Inferior parietal cortex (tissue), 1 donor: ENCODE results near the gene MDH2.
"Not testable (repeated sequence)": the region's sequence is repeated elsewhere in the genome, so short reads cannot be mapped to it uniquely, and the experiment has no call there.

ENCODE experiments used
- DNase-seq: peaks from one replicate; pipeline ENCODE4 v3.0.0-alpha.2; 2016; ENCODE audit errors: extremely low spot score

Gene MDH2

DNA sequence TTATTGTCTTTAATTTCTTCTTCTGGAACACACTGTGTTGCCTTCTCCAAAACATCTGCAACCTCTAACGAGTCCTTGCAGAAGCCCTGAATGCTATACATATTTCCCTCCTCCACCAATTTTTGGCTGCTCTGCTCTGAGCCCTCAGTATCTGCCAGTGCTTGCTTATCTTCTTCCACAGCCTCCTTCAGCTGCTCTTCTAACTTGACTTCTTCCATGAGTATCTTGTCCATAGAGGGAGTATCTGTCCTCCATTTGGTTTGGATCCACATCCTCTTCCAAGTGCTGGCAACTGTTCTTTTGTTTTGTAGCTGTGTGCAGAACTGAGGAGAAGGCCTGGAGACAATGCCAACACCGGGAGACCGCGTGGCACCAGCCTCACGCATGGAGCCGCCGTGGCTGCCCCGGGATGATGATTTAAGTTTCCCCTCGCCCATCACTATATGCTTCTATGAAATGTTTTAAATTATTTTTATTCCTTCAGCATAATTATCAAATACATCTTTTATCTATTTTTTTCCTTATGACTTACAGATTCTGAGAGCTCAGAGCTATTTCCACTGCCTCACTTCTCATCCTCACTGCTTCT lies 65.2 kb downstream of the MDH2 start:
- DNase-seq = not testable (repeated sequence)

DNA sequence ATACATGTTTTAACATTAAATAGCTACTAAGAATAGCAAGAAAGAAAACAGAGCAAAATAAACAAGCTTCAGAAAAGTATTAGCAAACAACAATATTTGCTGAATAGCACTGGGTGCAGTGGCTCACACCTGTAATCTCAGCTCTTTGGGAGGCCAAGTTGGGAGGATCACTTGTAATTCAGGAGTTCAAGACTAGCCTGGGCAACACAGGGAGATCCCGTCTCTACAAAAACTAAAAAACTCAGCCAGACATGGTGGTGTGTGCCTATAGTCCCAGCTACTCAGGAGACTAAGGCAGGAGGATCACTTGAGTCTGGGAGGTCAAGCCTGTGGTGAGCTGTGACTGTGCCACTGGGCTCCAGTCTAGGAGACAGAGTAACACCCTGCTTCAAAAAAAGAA lies 66.8 kb downstream of the MDH2 start:
- DNase-seq = not testable (repeated sequence)
